ENCODE measurements around the gene OTOP3.

- TF ChIP-seq CTCF (conservative IDR thresholded peaks at IDR 0.05) = no peak
- no peak for TF ChIP-seq ZFX (IDR thresholded peaks at IDR 0.05)
Observed at GRCh38 chr17:74917430-74917829, 18.3 kb upstream of the OTOP3 start.
